Smooth muscle cell (in vitro differentiated cells): ENCODE data around the gene TTC34. TPM values are rescaled to one million over a fixed set of nuclear protein-coding genes. Genes with fewer than 3 reads are reported as not detected.

Experiments used
- DNase-seq: peaks from one replicate; lab custom pipeline; 2025; ENCODE audit not compliant: unreplicated experiment; lab: John Stamatoyannopoulos, UW
- H2AFZ ChIP-seq: fragments of 200-600 bp; sonication (generic); 2 replicates; pipeline ENCODE4 v1.6.0; 2016; ENCODE audit warnings: antibody characterized with exemption, low read depth, mild to moderate bottlenecking
- H3F3A ChIP-seq: fragments of 200-600 bp; sonication (generic); 2 replicates; pipeline ENCODE4 v1.6.0; 2017; ENCODE audit warnings: antibody characterized with exemption, low read depth
- H3K27ac ChIP-seq: fragments of 200-600 bp; sonication (generic); 2 replicates; pipeline ENCODE4 v1.5.1; 2016; ENCODE audit warnings: low read depth, mild to moderate bottlenecking
- H3K27me3 ChIP-seq: fragments of 200-600 bp; sonication (generic); 2 replicates; pipeline ENCODE4 v1.6.1; 2016; ENCODE audit warnings: low read depth, mild to moderate bottlenecking
- H3K36me3 ChIP-seq: fragments of 200-600 bp; sonication (generic); 2 replicates; pipeline ENCODE4 v1.5.1; 2016; ENCODE audit warnings: low read depth
- H3K4me1 ChIP-seq: fragments of 200-600 bp; sonication (generic); 2 replicates; pipeline ENCODE4 v1.5.1; 2016; ENCODE audit warnings: low read depth
- H3K4me2 ChIP-seq: fragments of 200-600 bp; sonication (generic); 2 replicates; pipeline ENCODE4 v1.6.0; 2016; ENCODE audit warnings: mild to moderate bottlenecking
- H3K4me3 ChIP-seq: fragments of 200-600 bp; sonication (generic); 2 replicates; pipeline ENCODE4 v1.5.1; 2016; ENCODE audit warnings: mild to moderate bottlenecking
- H3K79me2 ChIP-seq: fragments of 200-600 bp; sonication (generic); 2 replicates; pipeline ENCODE4 v1.6.0; 2016; ENCODE audit warnings: low read depth, mild to moderate bottlenecking
- H3K9ac ChIP-seq: fragments of 200-600 bp; sonication (generic); 2 replicates; pipeline ENCODE4 v1.6.0; 2016; ENCODE audit warnings: low read depth
- H3K9me3 ChIP-seq: fragments of 200-600 bp; sonication (generic); replicated peaks from 2 replicates; pipeline ENCODE4 v1.5.1; 2016; ENCODE audit warnings: low read depth
- H4K20me1 ChIP-seq: fragments of 200-600 bp; sonication (generic); 2 replicates; pipeline ENCODE4 v1.6.0; 2016; ENCODE audit warnings: low read depth
- WGBS: methylation state at CpG from one replicate; pipeline ENCODE4 v1.1.7; 2016; ENCODE audit warnings: low lambda C conversion rate; 5-methylcytosine and 5-hydroxymethylcytosine counted together
- polyA plus RNA-seq: library from polyadenylated mRNA; unstranded; fragments of >200 nt; fragmentation: Nextera tagmentation; extraction: Ambion mirVana; gene quantifications from 2 replicates; pipeline ENCODE4 v1.2.1, GENCODE V29; 2016
- total RNA-seq: library from RNA; depleted of rRNA; stranded (reverse); fragments of >200 nt; gene quantifications from 2 replicates; pipeline ENCODE4 v1.2.3, GENCODE V29; 2014
- TF ChIP-seq, protein P1 (sequence below): fragments of 200-600 bp; sonication (generic); IDR thresholded peaks from 2 replicates; pipeline ENCODE4 v1.5.1; 2017; ENCODE audit warnings: borderline replicate concordance, mild to moderate bottlenecking, antibody characterized with exemption; ENCODE audit not compliant: insufficient read depth, poor library complexity, severe bottlenecking

The TTC34 gene
- total and polyA plus RNA-seq, 2 experiments from 2014 or later, result 0.01 to 0.04 TPM

DNA sequence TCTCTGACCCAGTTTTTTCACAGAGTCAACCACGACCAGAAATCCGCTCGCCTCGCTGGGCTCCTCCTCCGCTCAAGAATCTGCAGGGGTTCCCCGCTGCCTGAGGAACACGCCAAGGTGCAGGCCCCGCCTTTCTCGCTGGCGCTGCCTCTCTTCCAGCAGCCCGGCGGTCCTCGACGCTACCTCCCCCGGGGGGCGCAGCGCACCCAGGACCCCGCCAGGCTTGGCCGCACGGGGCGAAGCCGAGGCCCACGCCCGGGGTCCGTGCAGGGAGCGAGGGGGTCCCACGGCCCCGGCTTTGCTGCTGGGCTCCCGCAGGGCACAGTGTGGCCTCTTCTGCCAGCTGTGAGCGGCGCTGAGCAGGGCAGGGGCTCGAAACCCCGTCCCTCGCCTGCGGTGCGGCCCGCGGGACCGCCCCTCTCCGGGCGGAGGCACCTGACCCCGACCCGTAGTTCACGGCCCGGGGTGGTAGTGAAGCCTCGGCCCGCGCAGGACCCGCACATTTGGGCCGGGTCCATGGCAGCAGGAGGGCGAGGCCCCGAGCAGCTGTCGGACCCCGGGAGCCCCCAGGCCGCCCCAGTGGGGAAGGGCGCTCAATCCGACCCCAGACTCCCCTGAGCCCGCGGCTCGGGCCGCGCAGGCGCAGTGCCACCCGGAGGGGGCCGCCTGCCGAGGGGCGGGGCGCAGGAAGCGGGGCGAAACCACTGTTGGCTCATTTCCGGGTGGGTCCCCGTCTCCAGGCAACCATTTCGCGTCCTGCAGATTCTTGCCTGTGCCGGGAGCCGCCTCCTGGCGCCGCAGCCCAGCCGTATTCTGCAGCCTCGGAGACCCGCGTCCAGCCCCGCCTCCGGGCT is 158.7 kb downstream of the TTC34 start:
- Histone ChIP-seq H3K36me3 (no peaks in the 10 kb centered on the region), H3K4me3 (peak overlapping the region; percentile 85), H3K9ac (peak overlapping the region; percentile 68), H3K79me2 (no peaks in the 10 kb centered on the region), H3K4me2 (peak overlapping the region; percentile 100), H3K9me3 (no peaks in the 10 kb centered on the region), H3F3A (no peaks in the 10 kb centered on the region), H3K4me1 (peaks cover 8% of the 10 kb centered on the region), H4K20me1 (no peaks in the 10 kb centered on the region), H3K27ac (no peak overlapping the region), H3K27me3 (no peaks in the 10 kb centered on the region), H2AFZ (peak overlapping the region; percentile 97)
- peak; percentile 72 for DNase-seq
- TF ChIP-seq, protein P1, sequence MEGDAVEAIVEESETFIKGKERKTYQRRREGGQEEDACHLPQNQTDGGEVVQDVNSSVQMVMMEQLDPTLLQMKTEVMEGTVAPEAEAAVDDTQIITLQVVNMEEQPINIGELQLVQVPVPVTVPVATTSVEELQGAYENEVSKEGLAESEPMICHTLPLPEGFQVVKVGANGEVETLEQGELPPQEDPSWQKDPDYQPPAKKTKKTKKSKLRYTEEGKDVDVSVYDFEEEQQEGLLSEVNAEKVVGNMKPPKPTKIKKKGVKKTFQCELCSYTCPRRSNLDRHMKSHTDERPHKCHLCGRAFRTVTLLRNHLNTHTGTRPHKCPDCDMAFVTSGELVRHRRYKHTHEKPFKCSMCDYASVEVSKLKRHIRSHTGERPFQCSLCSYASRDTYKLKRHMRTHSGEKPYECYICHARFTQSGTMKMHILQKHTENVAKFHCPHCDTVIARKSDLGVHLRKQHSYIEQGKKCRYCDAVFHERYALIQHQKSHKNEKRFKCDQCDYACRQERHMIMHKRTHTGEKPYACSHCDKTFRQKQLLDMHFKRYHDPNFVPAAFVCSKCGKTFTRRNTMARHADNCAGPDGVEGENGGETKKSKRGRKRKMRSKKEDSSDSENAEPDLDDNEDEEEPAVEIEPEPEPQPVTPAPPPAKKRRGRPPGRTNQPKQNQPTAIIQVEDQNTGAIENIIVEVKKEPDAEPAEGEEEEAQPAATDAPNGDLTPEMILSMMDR, result no peak
- WGBS, result under 1% methylated on average over 67 of the region's 84 CpGs

DNA sequence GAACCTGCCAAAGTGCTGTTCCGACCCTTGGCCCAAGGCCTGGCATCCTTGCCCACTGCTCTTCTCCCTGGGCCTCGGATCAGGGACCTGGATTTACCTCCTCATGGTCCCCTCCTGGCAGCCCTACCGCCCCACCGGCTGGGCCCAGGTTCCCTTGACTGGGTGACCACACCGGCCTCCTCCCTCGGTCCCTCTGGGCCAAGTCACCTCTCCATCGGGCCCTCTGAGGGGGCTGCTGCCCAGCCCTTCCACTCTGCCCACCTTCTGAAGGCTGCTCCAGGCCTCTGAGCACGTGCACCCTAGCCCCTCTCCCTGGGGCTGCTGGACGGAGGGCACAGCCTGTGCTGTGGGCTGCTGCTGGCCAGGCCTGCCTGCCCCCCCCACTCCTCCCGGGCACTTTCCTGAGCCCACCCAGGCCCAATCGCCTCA is 159.3 kb downstream of the TTC34 start:
- no peaks in the 10 kb centered on the region for H3K27me3 ChIP-seq
- H3K79me2 ChIP-seq, result no peaks in the 10 kb centered on the region
- peaks cover 8% of the 10 kb centered on the region for H3K4me1 ChIP-seq
- no peak overlapping the region for H3K27ac ChIP-seq
- no peaks in the 10 kb centered on the region for H3K9me3 ChIP-seq
- DNase-seq, result no peak
- peak overlapping the region; percentile 68 for H3K9ac ChIP-seq
- H2AFZ ChIP-seq, result peak overlapping the region; percentile 97
- 50% methylated on average over 11 of the region's 11 CpGs for WGBS
- peak overlapping the region; percentile 100 for H3K4me2 ChIP-seq
- no peaks in the 10 kb centered on the region for H3K36me3 ChIP-seq
- peak overlapping the region; percentile 85 for H3K4me3 ChIP-seq
- TF ChIP-seq, protein P1, result no peak
- no peaks in the 10 kb centered on the region for H3F3A ChIP-seq
- H4K20me1 ChIP-seq, result no peaks in the 10 kb centered on the region

DNA sequence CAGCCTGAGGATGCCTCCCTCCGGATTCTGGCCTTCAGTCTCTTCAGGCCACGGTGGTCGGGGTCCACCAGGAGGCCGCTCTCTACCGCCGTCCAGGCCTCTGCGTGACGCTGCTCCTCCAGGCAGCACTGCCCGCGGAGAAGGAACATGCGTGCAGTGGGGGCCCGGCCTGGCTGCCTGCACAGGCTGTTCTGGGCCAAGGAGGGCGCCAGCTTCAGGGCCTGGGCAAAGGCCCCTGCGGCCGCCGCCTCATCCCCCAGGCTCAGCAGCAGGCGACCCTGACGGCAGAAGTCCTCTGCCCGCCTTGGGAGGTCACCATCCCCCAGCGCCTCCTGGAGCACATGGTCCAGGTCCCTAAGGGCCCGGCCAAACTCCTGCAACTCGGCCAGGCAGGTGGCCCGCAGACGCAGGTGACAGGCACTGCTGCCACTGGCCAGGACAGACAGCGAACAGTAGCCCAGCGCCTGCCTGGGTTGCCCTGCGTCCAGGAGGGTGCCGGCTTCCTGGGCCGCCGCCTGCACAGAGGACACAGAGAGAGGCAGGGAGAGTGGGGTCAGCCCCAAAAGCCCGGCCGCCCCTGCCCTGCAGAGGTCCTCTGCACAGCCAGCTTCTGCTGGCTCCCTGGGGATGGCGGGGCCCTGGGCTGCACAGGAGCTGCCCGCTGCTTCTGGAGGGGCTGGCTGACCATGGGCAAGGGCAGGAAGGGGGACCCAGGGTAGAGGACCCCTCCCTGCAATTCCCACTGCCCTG is 159.9 kb downstream of the TTC34 start:
- Histone ChIP-seq H3K4me1 (peaks cover 8% of the 10 kb centered on the region), H3K79me2 (no peaks in the 10 kb centered on the region), H3K9ac (peak overlapping the region; percentile 68), H3K27me3 (no peaks in the 10 kb centered on the region), H3K27ac (no peak overlapping the region), H3K36me3 (no peaks in the 10 kb centered on the region), H3K4me3 (peak overlapping the region; percentile 85), H3K9me3 (no peaks in the 10 kb centered on the region), H2AFZ (no peak overlapping the region), H4K20me1 (no peaks in the 10 kb centered on the region), H3F3A (no peaks in the 10 kb centered on the region), H3K4me2 (peak overlapping the region; percentile 100)
- no peak for DNase-seq
- WGBS, result 95% methylated on average over 34 of the region's 34 CpGs
- TF ChIP-seq, protein P1, result no peak
